Hematopoietic multipotent progenitor cell (in vitro differentiated cells): ENCODE data around the gene TBX5. TPM values are rescaled to one million over a fixed set of nuclear protein-coding genes. Genes with fewer than 3 reads are reported as not detected.

Experiments used
- DNase-seq, 3 donors: peaks; one replicate each; pipeline ENCODE4 v3.0.0-alpha.2; 2011 to 2015; ENCODE audit warnings: low read depth in 2 of 3, low spot score in 2 of 3
- total RNA-seq: library from RNA; depleted of rRNA; stranded (reverse); fragments of >200 nt; gene quantifications from one replicate; pipeline ENCODE4 v1.2.3, GENCODE V29; 2012

Gene TBX5
- total RNA-seq, 1 donor = not detected

DNA sequence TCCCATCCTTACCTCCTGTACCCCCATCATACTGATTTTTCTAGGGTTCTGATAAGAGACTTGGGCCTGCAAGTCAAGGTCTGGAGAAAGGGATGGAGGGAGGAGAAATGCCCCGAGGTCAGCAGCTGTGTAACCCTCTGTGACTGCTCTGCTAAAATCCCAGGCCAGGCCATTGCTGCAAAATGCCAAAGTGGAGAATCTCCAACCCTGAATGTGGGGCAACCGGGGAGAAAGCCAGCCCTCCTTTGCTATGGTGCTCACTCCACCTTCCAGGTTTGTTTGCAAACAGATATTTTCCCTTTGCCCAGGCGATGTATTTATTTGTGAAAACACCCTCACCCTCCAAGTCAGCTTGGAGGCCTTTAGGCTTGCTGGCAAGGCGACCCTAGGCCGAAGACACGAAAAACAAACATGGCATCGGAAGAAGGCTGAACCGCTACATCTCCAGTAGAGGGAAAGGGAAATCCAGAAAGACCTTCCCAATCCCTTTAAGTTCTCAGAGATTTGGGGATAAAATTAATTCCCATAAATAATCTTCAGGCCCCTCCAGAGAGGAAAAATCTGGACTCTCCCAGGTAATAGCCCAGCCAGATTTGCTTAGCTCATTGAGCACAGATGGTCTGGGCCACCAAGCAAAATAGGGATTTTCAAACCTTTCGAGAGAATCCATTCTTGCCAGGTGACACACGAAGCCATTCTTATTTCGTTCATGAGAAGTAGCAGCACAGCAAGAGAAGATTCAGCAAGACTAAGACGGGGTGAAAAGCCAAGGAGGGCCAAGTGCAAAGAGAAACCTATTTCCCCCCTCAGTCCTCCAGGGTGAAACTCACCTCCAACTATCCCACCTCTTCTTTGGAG, 1.3 kb upstream of the TBX5 start:
- no peak for DNase-seq

DNA sequence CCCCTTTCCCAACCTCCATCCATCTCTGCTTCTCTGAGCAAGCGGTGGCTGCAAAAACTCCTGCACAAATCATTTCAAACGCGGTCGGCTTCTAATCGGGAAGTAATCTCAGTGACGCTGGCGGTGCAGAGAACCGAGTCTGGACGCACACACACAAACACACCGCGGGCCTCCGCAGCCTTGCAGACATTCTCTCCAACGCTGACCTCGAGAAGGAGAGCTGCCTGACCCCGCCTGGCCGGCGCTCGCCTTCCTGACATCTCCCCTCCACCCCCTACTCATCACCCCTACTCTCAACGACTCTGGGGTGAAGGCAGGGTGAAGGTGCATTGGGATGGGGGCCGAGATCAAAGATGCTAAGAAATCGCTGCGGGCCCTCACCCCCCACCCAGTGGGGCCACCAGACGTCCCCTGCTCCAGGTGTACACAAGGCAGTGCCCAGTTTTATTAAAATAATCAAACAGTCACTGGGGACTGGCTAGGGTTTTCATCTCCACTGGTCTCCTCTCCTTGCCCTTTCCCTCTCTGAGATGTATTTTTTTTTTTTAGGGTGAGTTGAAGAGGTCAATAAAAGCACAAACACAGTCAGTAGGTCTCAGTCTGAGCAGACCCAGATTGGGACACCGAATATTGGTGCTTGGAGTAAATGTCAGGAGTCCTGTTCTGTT, 506 bp upstream of the TBX5 start:
- DNase-seq = no peak

DNA sequence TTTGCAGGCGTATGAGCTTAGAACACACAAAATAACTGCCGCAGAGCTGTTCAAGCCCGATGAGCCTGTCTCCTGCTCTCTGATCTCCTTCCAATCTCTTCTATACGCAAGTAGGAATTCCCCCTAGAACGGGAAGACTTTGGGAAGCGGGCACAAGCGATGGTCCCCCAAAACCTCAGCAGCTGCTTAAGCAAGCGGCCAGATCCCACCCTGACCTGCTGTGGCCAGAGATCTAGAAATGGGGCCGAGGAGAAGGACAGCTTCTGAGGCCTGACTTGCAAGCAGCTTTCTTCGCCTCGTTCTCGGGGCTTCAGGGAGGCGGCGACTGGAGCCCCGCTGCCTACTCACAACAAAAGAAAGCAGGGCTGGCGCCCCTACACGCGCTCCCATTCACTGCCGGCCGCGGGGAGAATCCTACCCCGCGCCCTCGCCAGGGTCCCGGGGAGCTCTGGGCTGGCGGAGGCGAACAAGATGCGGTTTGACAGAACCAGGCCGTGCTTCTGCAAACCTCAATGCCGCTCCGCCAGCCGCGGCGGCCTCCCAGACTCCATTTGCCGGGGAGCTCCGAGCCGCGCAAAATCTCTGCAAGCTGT, 922 bp downstream of the TBX5 start:
- DNase-seq = no peak

DNA sequence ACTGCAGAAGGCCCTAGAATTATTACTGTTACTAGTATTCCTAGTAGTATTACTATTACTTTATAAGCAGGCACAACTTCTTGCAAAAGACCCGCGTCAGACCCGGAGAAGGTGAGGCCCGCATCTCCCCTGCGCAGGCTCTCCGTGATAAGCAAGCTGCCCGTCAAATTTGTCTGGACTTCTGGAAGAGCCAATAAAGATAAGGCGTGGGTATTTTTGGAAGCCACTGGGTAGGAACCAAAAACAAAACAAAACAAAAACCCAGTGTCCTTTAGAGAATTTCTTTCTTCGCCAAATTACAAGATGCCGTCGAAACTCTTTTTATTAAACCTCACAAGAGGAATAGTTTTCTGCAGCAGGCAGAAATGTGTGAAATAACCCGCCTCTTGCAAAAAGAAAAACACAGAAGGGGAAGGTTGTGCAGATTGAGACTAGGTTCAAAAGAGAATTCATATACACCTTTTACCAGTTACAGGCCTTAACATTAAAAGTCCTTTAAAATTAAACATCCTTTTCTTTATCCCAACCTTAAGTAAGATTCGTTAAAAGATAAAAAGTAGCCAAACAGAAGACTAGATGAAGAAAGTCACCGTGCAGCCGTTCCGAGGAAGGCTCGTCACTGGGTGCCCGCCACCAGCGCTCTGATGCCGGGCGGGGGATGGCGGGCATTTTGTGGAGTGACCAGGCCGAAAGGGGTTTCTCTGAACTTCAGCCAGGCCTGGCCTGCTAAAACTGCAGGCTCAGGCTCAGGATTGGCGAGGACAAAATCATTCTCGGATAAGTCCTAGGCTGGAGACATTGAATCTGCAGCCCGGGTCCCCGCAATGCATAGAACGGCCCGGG, 1.6 kb downstream of the TBX5 start:
- DNase-seq = no peak

DNA sequence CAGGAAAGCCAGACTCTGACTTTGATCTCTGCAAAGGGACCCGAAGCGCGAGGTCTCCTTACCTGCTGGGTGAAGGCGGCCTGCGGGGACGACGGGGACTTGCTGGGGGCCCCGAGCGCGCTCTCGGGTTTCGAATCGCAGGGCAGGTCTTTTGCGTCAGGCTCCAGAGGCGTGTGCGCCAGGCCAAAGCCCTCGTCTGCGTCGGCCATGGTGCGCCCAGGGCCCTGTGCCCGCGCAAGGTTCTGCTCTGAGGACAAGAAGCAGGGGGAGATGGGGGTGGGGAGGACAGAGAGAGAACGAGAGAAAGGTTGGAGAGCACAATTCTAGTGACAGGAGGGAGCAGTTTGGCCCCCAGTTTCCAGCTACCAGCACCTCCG, 2.3 kb downstream of the TBX5 start:
- DNase-seq = no peak

DNA sequence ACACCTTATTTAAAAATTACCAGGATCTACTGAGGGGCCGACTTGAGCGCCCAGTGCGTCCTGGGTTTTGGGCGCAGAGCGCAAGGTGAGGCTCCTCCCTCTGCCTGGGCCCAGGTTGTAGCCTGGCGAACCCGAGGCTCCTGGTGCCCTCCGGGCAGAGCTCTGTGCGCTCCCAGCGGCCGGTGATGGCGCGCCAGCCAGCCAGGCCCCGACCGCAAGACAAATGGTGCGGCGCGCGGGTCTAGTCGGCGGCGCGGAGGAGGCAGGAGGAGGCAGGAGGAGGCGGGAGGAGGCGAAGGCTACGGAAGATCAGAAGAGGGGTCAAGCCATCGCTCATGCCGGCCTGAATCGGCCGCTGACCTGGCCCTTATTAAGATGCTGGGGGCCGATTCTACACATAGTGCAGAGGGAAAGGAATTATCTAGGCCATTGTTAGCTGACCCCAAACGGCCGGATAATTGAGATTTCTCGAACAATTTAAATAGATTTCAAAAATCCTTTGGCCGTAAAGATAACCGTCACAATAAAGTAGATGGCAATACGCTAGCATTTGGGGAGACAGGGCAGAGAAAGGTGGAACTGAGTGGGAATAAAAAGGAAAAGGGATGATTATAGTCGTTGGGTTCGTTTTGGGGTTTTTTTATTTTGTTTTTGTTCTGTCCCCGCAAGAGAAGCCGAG, 2.8 kb downstream of the TBX5 start:
- DNase-seq = no peak

DNA sequence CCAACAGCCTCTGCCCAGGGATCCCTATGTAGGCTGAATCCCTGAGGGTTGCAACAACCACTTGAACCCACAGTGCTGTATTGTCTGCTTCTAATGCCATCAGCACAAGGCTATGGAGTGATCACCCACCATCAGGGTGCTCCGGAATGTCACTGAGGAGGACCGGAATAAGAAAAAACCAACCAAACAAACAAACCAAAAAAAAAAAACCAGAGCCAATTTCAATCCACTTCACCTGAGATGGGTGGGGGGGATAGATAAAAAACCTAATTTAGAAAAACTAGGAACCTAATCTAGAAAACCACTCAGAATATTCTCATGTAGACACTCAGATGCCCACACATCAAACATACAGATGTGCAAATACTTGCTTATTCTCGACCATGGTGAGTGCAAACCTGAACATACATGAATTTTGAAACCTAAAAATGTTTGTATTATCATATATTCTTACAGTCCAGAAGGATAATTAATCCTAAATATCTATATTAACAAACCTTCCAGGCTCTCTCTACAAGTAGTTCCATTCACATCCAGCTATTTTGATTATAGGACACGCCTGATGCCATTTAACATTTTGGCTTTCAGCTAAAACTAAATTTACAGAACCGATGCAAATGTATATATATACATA, 3.7 kb downstream of the TBX5 start:
- no peak for DNase-seq

DNA sequence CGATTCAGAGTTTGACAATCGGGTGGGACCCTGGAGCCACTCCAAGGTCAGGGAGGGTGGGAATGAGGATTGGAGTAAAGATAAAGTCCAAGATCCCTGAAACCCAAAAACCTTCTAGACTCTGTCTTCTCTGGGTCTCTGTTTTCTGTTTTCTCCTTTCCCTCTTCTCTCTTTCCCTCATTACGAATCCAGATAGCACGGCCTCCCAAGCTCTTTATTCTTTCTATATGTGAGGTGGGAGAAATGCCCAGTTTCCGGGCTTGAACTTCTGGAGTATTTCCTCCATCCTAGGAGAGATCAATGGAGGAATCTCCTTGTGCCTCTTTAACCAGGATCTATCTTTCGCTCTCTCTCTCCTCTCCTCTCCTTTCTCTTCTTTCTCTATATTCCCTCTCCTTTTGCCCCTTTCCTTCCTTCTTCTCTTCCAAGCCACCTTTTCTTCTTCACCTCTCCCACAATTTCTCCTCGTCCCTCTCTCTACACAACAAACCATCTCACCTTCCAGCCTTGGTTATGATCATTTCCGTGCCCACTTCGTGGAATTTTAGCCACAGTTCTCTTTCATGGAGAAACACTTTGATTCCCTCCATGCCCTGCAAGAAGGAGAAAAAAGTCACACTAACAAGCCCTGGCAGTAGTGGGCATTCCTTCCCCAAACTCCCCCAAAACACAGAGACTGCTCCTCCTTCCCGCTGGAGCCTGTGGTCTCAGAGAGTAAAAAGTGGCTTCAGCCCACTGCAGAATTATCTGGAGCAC, 4.4 kb downstream of the TBX5 start:
- DNase-seq = no peak

DNA sequence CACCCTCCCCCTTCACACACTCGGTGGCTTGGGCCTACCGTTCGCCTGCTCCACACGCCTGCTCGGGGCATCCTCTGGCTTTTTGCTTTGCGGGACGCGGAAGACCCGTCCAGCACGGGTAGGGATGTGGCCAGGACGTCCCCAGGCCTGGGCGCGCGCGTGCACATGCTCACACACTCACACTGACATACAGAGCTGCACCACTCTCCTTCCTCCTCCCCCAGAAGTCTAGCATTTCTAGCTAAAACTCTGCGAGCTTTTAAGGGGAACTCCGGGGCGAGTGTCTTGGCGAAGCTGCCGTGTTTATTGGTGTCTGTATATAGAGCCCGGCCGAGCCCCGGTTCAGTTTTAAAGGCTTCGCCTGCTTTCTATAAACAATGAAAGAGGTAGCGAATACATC, 5.0 kb downstream of the TBX5 start:
- DNase-seq = no peak

DNA sequence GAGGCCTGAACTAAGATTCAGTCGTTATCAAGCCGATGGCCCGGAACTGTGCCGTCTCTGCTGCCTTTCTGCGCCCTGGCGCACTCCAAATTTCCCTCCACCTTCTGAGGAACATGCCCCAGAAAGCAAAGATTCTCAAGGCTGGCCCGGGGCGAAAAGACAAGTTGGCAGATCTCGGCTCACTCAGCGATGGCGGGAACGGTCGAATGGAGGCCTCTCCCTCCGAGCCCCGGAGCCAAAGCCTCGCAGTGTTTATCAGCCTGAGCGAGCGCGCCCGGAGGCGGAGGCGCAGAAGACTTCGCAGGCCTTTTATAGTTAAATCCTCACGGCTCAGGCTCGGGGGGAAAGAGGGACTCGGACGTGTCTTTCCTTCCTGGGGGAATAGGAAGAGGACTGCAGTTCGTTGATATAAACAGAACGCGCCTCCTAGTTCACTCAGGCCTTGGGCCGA, 5.6 kb downstream of the TBX5 start:
- DNase-seq = no peak

DNA sequence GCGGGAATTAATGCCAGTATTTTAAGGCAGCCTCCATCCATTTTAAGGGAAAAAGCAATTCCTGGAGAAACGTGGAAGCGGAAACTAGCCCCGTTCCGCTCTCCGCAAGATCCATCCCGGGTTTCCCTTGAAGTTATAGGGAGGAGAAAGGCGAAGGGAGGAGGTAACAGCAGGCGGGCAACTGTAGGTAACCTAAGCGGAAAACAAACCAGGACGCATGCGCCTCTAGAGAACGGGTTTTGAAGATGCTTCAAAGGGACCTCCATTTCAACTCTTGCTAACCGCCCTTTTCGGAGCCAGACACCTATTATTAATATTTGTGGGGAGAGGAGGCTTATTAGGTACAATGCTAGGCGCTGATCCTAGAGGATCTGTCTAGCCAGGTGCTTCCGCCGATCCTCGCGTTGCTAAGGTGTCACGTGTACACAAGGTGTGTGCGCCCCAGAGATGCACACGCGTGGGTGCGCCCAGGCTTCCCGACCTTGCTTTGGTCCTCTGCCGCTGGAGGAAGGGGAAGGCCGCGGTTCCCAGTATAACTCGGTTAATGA, 6.2 kb downstream of the TBX5 start:
- no peak for DNase-seq

DNA sequence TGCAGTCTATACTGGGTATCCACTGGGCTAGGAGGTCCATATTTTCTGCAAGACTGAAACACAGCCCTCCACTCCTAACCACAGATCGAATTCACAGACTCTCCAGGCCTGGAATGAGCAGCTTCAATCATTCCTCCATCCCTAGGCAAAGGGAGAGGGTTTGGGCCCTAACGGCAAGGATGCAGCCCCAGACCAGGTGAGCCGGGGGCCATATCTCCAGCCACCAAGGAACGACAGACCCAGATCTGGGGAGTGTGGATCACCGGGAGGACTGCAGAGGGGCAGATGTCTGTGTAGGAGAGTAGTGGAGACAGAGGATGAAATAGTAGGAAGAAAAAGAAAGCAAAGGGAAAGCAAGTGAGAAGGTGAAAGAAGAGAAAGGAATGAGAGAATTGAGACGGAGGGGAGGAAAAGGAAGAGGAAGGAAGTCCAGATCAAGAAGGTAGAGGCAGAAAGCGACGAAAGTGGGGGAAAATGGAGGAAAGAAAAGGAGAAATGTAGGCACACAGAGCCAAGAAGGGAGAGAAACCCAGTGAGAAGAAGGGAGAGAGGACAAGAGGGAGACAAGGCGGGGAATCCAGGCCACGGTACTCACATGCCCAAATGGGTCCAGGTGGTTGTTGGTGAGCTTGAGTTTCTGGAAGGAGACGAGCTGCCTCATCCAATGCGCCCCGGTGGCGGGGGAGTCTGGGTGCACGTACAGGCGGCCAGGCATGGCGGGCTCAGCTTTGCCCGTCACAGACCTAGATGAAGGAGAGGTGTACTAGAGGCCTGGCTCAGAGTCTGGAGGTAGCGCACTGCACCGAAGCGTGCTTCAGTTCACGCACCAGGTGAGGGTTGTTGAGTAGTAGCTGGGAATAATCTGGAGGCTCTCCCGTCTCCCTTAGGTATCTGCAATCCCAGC, 7.7 kb downstream of the TBX5 start:
- no peak for DNase-seq

DNA sequence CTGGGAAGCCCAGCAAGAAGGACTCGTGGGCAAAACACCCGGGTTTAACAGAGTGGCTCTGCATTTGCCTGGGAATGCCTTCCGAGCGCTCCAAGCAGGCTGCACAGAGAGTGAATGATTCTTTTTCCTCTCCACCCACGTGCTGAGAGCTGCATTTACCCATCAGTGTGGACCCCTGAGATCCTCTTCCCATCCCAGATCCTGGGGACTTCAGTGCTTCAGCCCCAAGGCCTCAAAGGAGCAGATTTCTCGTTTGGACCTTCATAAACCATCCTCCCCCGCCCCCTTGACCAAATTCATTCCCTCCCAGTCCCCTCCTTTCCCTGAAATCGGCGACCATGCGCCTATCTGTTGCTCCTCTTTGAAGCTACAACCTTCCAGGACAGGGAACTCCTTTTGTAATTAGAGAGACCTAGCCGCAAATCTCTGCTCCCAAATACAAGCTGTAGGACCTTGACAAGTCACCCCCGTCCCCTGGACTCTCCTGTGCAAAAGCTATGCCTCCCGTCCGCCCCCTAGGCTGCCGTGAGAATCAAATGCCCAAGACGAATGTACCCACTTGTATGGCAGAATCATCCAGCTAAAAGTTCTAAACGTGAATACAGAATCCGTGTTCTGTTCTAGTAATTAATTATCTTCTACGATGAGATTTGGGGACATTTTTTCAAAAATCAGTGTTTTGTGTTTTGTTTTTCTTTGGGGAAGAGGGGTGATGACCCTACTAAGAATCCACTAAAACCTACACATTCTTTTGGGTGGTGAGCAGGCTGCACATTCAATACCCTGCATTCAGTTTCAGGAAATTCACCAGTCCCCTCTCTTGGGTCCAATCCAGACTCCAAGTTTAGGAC, 8.8 kb downstream of the TBX5 start:
- no peak for DNase-seq

DNA sequence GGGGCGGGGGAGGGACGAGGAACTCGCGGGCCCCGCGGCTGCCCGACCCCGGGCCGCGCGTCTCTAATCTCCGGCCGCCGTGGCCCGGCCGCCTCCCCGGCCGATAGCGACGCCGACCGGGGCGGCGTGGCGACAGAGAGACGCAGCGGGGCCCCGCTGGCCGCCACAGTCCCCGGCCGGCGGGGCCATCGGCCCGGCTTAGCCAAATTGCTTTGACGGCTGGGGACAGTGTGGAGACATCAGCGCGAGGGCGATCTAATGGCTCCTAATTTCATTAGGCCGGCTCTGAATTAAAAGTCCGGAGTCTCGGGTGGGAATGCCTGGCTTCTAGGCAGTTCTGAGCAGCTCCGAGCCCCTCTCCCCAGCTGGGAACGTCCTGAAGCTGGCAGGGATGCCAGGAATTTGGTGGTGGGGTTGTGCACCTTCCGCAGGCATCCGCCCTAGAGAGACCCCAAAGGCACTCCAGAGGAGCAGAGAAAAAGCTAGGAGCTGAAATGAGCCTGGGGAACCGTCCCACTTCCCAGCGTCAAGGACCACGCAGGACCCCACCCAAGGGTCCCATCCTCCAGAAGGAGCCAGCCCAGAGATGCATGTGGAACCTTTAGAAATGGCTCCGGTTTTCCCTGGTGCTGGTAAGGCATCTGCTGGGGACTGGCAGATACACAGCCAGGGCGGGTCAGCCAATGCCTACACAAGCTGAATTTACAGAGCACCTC, 9.6 kb downstream of the TBX5 start:
- no peak for DNase-seq

DNA sequence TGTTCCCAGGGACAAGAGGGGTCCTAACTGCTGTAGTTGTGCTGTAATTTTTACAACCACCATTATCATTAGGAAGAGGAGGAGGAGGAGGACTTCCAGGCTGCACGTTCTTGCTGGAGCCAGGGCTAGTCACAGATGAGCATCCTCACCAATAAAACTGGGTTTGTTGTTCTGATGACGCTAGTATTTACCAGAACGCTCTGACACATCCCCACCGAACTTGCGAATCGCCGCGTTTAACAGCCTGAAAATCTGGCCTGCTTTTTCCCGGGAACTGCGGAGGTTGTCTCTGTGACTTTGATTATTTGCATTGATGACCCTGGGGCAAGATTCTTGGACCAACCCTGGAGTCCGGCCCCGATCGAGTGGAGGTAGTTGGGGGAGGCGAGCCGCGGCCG, 10.2 kb downstream of the TBX5 start:
- DNase-seq = no peak

DNA sequence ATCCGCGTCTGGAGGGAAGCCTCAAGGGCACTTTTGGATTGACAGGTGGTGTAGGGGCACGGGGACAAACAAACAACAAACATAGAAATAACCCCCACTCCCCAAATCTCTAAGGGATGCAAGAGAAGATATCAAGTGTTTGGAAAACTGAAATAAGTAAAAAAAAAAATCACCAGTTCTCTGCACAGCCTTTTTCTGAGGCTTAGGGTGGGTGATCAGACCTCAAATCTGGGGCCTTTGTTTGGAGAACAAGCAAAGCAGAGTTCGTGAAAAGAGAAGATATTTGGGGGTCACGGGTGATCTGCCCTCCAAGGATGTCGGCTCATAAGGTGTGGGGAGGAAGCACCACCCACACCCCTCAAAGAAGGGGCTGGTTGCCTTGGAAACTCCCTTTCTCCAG, 10.7 kb downstream of the TBX5 start:
- DNase-seq = no peak
